Spinal cord (tissue), 10 donors: ENCODE measurements around the gene MRPL42. TPM values are rescaled to one million over a fixed set of nuclear protein-coding genes. Genes with fewer than 3 reads are reported as not detected.

ENCODE experiments used
- DNase-seq, 6 donors: peaks; one replicate each; pipeline versions ENCODE4 v3.0.0 to v3.0.0-alpha.2; 2013 to 2015; ENCODE audit warnings: low spot score in 6 of 6, low read depth in 4 of 6
- H3K27ac ChIP-seq: one replicate; pipeline ENCODE4 v1.5.1; 2013; ENCODE audit warnings: low read depth, low read length, control low read depth
- H3K27me3 ChIP-seq: one replicate; pipeline ENCODE4 v1.6.1; 2013; ENCODE audit warnings: low read length; ENCODE audit not compliant: control insufficient read depth, insufficient read depth
- H3K36me3 ChIP-seq: one replicate; pipeline ENCODE4 v1.6.1; 2013; ENCODE audit warnings: low read length; ENCODE audit not compliant: control insufficient read depth, insufficient read depth
- H3K4me1 ChIP-seq: one replicate; pipeline ENCODE4 v1.6.1; 2013; ENCODE audit warnings: low read length; ENCODE audit not compliant: control insufficient read depth, insufficient read depth
- H3K4me3 ChIP-seq: one replicate; pipeline ENCODE4 v1.5.1; 2013; ENCODE audit warnings: low read depth, low read length, control low read depth
- H3K9me3 ChIP-seq: one replicate; pipeline ENCODE4 v1.6.1; 2013; ENCODE audit warnings: low read length; ENCODE audit not compliant: control insufficient read depth, insufficient read depth
- WGBS: methylation state at CpG from one replicate; pipeline ENCODE4 v1.1.5; 2013; ENCODE audit warnings: missing lambda C conversion rate; ENCODE audit not compliant: insufficient coverage; 5-methylcytosine and 5-hydroxymethylcytosine counted together
- polyA plus RNA-seq, 2 donors: library from polyadenylated mRNA; unstranded; fragments of 120-200 nt; gene quantifications; one replicate each; pipeline ENCODE4 v1.2.1, GENCODE V29; 2013; ENCODE audit not compliant: insufficient read length in 2 of 2
- total RNA-seq, 2 donors: library from RNA; depleted of rRNA in 1 of 2; stranded (reverse); fragments of 120-200 nt in 1 of 2; fragments of >200 nt in 1 of 2; gene quantifications; one replicate each; pipeline versions ENCODE4 v1.2.3 to v1.2.4, GENCODE V29; 2013 to 2014
- donor health status: healthy.

MRPL42 gene
- total and polyA plus RNA-seq, 4 donors = 45.5 to 70.8 (median 58.9) TPM

GRCh38 chr12:93536111-93536765, 68.9 kb downstream of the MRPL42 start:
- no peaks in the 10 kb centered on the region for H3K4me1 ChIP-seq
- no peak overlapping the region for H3K27ac ChIP-seq
- no peaks in the 10 kb centered on the region for H3K36me3 ChIP-seq
- WGBS = 83% methylated on average over 2 of the region's 2 CpGs
- H3K4me3 ChIP-seq = no peak overlapping the region
- H3K9me3 ChIP-seq = no peaks in the 10 kb centered on the region
- H3K27me3 ChIP-seq = no peaks in the 10 kb centered on the region
- peak in 1 of 6 donors; percentile 11 for DNase-seq

- no peak overlapping the region for H3K4me3 ChIP-seq
- H3K27me3 ChIP-seq = no peaks in the 10 kb centered on the region
Observed at GRCh38 chr12:93536766-93537488, 69.6 kb downstream of the MRPL42 start.

GRCh38 chr12:93537769-93538168, 70.5 kb downstream of the MRPL42 start:
- Histone ChIP-seq H3K27me3 (no peaks in the 10 kb centered on the region), H3K36me3 (no peaks in the 10 kb centered on the region), H3K27ac (no peak overlapping the region), H3K9me3 (no peaks in the 10 kb centered on the region), H3K4me1 (no peaks in the 10 kb centered on the region), H3K4me3 (no peak overlapping the region)
- DNase-seq = no peak
- WGBS = 83% methylated on average over 1 of the region's 5 CpGs

More at GRCh38 chr12:93536766-93537488, 69.6 kb downstream of the MRPL42 start:
- DNase-seq = peak in 2 of 6 donors; percentile 15 to 32
- WGBS = 46% methylated on average over 2 of the region's 5 CpGs
- H3K36me3 ChIP-seq = no peaks in the 10 kb centered on the region
- H3K9me3 ChIP-seq = no peaks in the 10 kb centered on the region
- no peak overlapping the region for H3K27ac ChIP-seq
- H3K4me1 ChIP-seq = no peaks in the 10 kb centered on the region

DNA sequence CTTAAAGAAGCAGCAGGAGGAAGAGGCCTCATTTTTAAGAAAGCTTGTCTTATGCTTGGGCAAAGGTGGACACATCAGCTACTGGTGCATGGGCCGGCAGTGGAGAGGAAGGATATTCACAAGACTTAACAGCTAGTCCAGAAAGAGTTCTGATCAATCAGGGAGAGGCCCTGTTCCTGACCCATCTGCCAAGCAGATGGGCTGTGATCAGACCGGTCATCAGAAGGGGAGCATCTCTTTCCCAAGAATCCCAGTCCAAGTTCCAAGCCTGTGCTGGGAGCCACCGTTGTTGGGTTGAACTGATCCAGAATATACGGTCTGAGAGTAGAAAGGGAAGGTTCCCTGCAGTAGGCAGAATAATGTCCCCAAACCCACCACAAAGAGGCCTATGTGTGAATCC, 72.5 kb downstream of the MRPL42 start:
- Histone ChIP-seq H3K4me1 (no peaks in the 10 kb centered on the region), H3K9me3 (no peaks in the 10 kb centered on the region), H3K27ac (no peak overlapping the region), H3K27me3 (no peaks in the 10 kb centered on the region), H3K4me3 (no peak overlapping the region), H3K36me3 (no peaks in the 10 kb centered on the region)
- DNase-seq = no peak
- 93% methylated on average over 2 of the region's 4 CpGs for WGBS

DNA sequence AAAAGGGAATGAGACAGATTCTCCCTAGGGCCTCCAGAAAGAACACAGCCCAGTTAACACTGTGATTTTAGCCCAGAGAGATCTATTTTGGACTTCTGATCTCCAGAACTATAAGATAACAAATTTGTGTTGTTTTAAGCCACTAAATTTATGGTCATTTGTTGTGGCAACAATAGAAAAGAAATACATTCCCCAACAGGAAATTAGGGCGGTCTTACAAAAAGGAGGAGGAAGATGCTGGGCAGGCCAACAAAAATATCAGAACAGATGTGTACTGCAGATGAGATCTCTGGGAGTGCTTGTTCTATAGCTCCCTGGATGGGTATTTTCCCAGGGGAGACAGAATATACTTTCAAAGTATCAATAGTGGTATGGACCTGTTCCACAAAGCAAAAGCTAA, 73.2 kb downstream of the MRPL42 start:
- no peaks in the 10 kb centered on the region for H3K27me3 ChIP-seq
- no CpG with 5 or more reads among the region's 1 CpG for WGBS
- no peak overlapping the region for H3K27ac ChIP-seq
- H3K4me1 ChIP-seq = no peaks in the 10 kb centered on the region
- H3K4me3 ChIP-seq = no peak overlapping the region
- peak in 1 of 6 donors; percentile 17 for DNase-seq
- no peaks in the 10 kb centered on the region for H3K36me3 ChIP-seq
- no peaks in the 10 kb centered on the region for H3K9me3 ChIP-seq

- no peaks in the 10 kb centered on the region for H3K27me3 ChIP-seq
- H3K9me3 ChIP-seq = no peaks in the 10 kb centered on the region
- no peak overlapping the region for H3K4me3 ChIP-seq
- no peaks in the 10 kb centered on the region for H3K36me3 ChIP-seq
- DNase-seq = no peak
- H3K27ac ChIP-seq = no peak overlapping the region
- WGBS = 60% methylated on average over 1 of the region's 4 CpGs
- H3K4me1 ChIP-seq = no peaks in the 10 kb centered on the region
Observed at GRCh38 chr12:93541578-93542225, 74.4 kb downstream of the MRPL42 start.

- H3K4me3 ChIP-seq = no peak overlapping the region
- no peaks in the 10 kb centered on the region for H3K27me3 ChIP-seq
- WGBS = no CpG with 5 or more reads among the region's 2 CpGs
- H3K4me1 ChIP-seq = no peaks in the 10 kb centered on the region
- no peaks in the 10 kb centered on the region for H3K36me3 ChIP-seq
- H3K27ac ChIP-seq = no peak overlapping the region
- DNase-seq = no peak
- H3K9me3 ChIP-seq = no peaks in the 10 kb centered on the region
Observed at GRCh38 chr12:93547778-93548177, 80.5 kb downstream of the MRPL42 start.

DNA sequence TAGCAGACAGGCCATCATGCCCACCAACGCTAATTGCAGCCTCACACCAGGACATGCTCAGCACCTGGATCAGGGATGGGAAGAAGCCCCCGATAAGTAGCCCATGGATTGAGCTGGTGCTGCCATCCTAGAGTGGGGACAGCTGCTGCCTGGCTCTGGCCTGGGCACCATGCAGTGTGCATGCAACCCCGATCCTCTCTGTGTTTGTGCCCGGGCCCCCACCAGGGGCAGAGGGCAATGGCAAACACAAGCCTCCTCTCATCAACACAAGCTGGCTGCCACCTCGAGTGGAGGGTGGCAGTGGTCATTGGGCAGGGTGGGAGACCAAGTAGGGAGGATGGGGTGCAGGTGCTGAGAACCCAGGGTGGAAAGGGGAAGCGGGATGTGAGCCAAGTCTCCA, 81.9 kb downstream of the MRPL42 start:
- Histone ChIP-seq H3K27me3 (no peaks in the 10 kb centered on the region), H3K4me1 (no peaks in the 10 kb centered on the region), H3K4me3 (no peak overlapping the region), H3K9me3 (no peaks in the 10 kb centered on the region), H3K36me3 (no peaks in the 10 kb centered on the region), H3K27ac (no peak overlapping the region)
- DNase-seq = no peak
- WGBS = 68% methylated on average over 4 of the region's 6 CpGs

GRCh38 chr12:93550748-93551611, 83.7 kb downstream of the MRPL42 start:
- 77% methylated on average over 7 of the region's 11 CpGs for WGBS
- no peaks in the 10 kb centered on the region for H3K27me3 ChIP-seq
- H3K4me1 ChIP-seq = no peaks in the 10 kb centered on the region
- no peaks in the 10 kb centered on the region for H3K36me3 ChIP-seq
- H3K9me3 ChIP-seq = no peaks in the 10 kb centered on the region
- H3K4me3 ChIP-seq = no peak overlapping the region
- DNase-seq = no peak
- no peak overlapping the region for H3K27ac ChIP-seq
